Measurements from ENCODE around the gene FAM117A. TPM values are rescaled to one million over a fixed set of nuclear protein-coding genes. Genes with fewer than 3 reads are reported as not detected.

Gene FAM117A
- total and polyA plus RNA-seq, 2 experiments from 2014 or later = 14.9 to 27.9 TPM

GRCh38 chr17:49779156-49779738, 15.3 kb upstream of the FAM117A start:
- H3K4me2 ChIP-seq = no peak overlapping the region

DNA sequence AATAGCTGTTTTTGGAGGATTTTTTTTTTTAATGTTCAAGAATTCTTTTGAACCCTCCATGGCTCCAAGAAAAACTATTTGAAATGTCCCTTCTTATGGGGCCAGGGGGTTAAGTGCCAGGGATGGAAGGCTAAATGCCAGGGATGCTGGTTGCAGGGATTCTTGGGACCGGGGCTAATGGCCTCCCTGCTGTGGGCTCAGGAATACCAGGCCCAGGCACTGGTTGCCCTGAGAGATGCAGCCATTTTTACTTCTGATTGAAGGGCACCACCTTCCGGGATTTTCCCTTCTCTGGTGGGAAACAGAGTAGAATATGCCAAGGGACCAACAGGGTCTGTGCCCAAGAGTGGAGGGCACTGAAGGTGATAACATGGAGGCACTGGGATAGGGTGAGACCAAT, 13.6 kb upstream of the FAM117A start:
- DNase-seq (ENCODE audit: low spot score) = no peak
- Histone ChIP-seq H3K4me3 (no peak overlapping the region), H3K4me1 (ENCODE audit: insufficient read depth) (no peaks in the 10 kb centered on the region), H3K36me3 (replicated peaks; ENCODE audit: insufficient read depth, low read depth) (no peaks in the 10 kb centered on the region), H3K4me2 (no peak overlapping the region), H2AFZ (no peak overlapping the region), H3K9me3 (ENCODE audit: low read depth) (no peaks in the 10 kb centered on the region), H3K27me3 (no peaks in the 10 kb centered on the region), H3K27ac (no peak overlapping the region), H4K20me1 (ENCODE audit: insufficient read depth, poor library complexity, severe bottlenecking) (no peaks in the 10 kb centered on the region), H3K9me2 (replicated peaks; ENCODE audit: insufficient read depth) (no peaks in the 10 kb centered on the region), H3K79me2 (no peaks in the 10 kb centered on the region)
- WGBS (ENCODE audit: low lambda C conversion rate, missing lambda C conversion rate) = 74% methylated on average over 2 of the region's 2 CpGs
- no peak for TF ChIP-seq CTCF (IDR thresholded peaks at IDR 0.05; ENCODE audit: poor library complexity)

More at GRCh38 chr17:49779156-49779738, 15.3 kb upstream of the FAM117A start:
- H3K4me1 ChIP-seq (ENCODE audit: insufficient read depth) = no peaks in the 10 kb centered on the region
- TF ChIP-seq EZH2 (IDR thresholded peaks at IDR 0.05; ENCODE audit: borderline replicate concordance) (no peak), CTCF (IDR thresholded peaks at IDR 0.05; ENCODE audit: poor library complexity) (no peak), EZH2phosphoT487 (IDR thresholded peaks at IDR 0.05; ENCODE audit: low read depth, severe bottlenecking, unreplicated experiment) (no peak)
- no peak overlapping the region for H3K27ac ChIP-seq
- no peaks in the 10 kb centered on the region for H3K36me3 ChIP-seq (replicated peaks; ENCODE audit: insufficient read depth, low read depth)
- no peaks in the 10 kb centered on the region for H3K79me2 ChIP-seq
- H3K9me2 ChIP-seq (replicated peaks; ENCODE audit: insufficient read depth) = no peaks in the 10 kb centered on the region
- H4K20me1 ChIP-seq (ENCODE audit: insufficient read depth, poor library complexity, severe bottlenecking) = no peaks in the 10 kb centered on the region
- no peaks in the 10 kb centered on the region for H3K9me3 ChIP-seq (ENCODE audit: low read depth)
- no peak for DNase-seq (ENCODE audit: low spot score)
- no peaks in the 10 kb centered on the region for H3K27me3 ChIP-seq
- 86% methylated on average over 2 of the region's 2 CpGs for WGBS (ENCODE audit: low lambda C conversion rate, missing lambda C conversion rate)
- no peak overlapping the region for H2AFZ ChIP-seq
- no peak overlapping the region for H3K4me3 ChIP-seq

- H4K20me1 ChIP-seq (ENCODE audit: insufficient read depth, poor library complexity, severe bottlenecking) = no peaks in the 10 kb centered on the region
- H3K9me3 ChIP-seq (ENCODE audit: low read depth) = no peaks in the 10 kb centered on the region
- H3K4me1 ChIP-seq (ENCODE audit: insufficient read depth) = no peaks in the 10 kb centered on the region
- H3K27me3 ChIP-seq = no peaks in the 10 kb centered on the region
- H3K27ac ChIP-seq = no peak overlapping the region
- TF ChIP-seq EZH2 (IDR thresholded peaks at IDR 0.05; ENCODE audit: borderline replicate concordance) (no peak), CTCF (IDR thresholded peaks at IDR 0.05; ENCODE audit: poor library complexity) (no peak), EZH2phosphoT487 (IDR thresholded peaks at IDR 0.05; ENCODE audit: low read depth, severe bottlenecking, unreplicated experiment) (no peak)
- no peaks in the 10 kb centered on the region for H3K79me2 ChIP-seq
- no peak overlapping the region for H2AFZ ChIP-seq
- no peaks in the 10 kb centered on the region for H3K36me3 ChIP-seq (replicated peaks; ENCODE audit: insufficient read depth, low read depth)
- 88% methylated on average over 8 of the region's 8 CpGs for WGBS (ENCODE audit: low lambda C conversion rate, missing lambda C conversion rate)
- H3K9me2 ChIP-seq (replicated peaks; ENCODE audit: insufficient read depth) = no peaks in the 10 kb centered on the region
- no peak overlapping the region for H3K4me2 ChIP-seq
- no peak for DNase-seq (ENCODE audit: low spot score)
- no peak overlapping the region for H3K4me3 ChIP-seq
Measured at GRCh38 chr17:49776551-49777300, 12.8 kb upstream of the FAM117A start.
